ENCODE measurements around the gene UBIAD1.
"Not testable (repeated sequence)": the region's sequence is repeated elsewhere in the genome, so short reads cannot be mapped to it uniquely, and the experiment has no call there.

The UBIAD1 gene

DNA sequence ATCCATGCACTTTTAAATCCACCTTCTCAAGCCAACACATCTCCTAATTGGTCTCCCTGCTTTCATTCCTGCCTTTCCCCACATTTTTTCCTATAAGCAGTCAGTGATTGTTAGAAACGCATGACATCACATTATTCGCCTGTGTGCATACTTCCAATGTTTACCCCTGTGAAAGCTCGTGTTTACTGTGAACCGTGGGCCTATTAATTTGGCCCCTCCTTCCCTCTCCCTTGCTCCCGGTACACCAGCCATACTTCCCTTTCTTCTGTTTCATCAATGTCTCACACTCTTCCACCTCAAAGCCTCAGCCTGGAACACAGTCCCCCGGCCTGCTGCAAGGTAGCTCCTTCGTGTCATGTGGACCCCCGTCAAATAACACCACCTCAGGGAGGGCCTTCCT lies 19.8 kb upstream of the UBIAD1 start:
- no peaks in the 10 kb centered on the region for H3K4me1 ChIP-seq (ENCODE audit: control insufficient read depth, insufficient read depth, low read length)
- peaks cover 78% of the 10 kb centered on the region for H3K36me3 ChIP-seq (ENCODE audit: control insufficient read depth, insufficient read depth, low read length)
- H3K9ac ChIP-seq (ENCODE audit: low read length): no peak overlapping the region
- H3K9me3 ChIP-seq (ENCODE audit: control insufficient read depth, insufficient read depth, low read depth, low read length): no peaks in the 10 kb centered on the region
- H3K4me3 ChIP-seq (ENCODE audit: low read depth, low read length): no peak overlapping the region
- no peak overlapping the region for H3K27ac ChIP-seq (ENCODE audit: low read depth, low read length)
- H3K27me3 ChIP-seq (ENCODE audit: control insufficient read depth, insufficient read depth, low read length): no peaks in the 10 kb centered on the region

DNA sequence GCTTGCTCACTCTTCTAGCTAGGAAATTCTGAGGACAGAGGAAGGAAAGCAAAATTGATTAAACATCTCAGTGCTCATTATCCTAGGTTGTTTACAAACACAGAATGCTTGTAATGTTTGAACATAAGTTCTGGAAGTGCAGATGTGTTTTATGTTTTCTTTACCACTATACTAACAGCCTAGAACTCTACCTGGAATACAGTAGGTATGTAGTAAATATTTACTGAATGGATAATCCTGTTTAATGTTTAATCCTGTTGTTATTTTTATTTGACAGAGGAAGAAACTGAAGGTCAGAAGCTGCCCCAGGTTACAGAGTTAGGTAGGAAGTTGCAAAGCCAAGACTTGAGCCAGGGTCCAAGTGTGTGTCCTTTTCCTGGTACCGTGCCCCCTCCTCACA lies 16.7 kb upstream of the UBIAD1 start:
- H3K27ac ChIP-seq (ENCODE audit: low read depth, low read length): no peak overlapping the region
- no peaks in the 10 kb centered on the region for H3K27me3 ChIP-seq (ENCODE audit: control insufficient read depth, insufficient read depth, low read length)
- no peak overlapping the region for H3K9ac ChIP-seq (ENCODE audit: low read length)
- no peak overlapping the region for H3K4me3 ChIP-seq (ENCODE audit: low read depth, low read length)
- no peaks in the 10 kb centered on the region for H3K4me1 ChIP-seq (ENCODE audit: control insufficient read depth, insufficient read depth, low read length)
- H3K36me3 ChIP-seq (ENCODE audit: control insufficient read depth, insufficient read depth, low read length): peaks cover 82% of the 10 kb centered on the region
- H3K9me3 ChIP-seq (ENCODE audit: control insufficient read depth, insufficient read depth, low read depth, low read length): no peaks in the 10 kb centered on the region

DNA sequence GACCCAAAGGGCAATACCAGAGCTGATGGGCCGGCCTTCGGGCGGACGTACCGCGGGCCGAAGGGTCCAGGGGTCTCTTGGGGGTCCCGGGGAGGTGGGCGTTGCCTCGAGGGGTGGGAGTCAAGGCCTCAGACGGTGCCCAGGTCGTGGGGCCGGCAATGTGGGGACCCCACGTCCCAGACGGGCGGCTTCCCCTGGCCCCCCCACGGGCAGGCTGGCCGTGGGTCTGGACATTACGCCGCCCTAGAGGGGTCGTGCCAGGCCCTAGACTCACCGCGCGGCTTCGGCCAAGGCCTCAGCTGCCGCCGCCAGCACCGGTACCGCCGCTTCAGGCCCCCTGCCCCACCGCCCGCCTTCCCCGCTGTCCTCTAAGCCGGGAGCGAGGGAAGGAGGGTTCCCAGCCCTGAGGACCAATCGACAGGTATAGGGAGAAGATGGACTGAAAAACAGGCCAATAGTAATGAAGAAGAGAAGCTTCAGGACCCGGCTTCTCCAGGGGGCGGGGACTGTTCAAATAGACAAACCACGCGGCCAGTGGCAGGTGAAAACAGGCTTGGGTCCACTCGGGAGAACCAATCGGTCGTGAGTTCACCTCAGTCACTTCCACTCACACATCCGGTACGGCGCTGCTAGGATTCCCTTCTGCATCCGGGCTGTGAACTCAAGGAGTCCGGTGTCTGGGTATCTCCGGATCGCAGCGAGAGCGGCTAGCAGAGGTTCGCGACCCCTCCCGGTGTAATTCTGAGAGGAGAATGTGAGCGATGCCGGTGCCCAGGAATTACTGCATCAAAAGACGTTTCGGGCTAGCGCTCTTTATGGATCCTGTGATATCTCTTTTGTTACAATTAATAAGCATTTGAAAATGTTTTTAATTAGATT lies 10.6 kb upstream of the UBIAD1 start, which contains the start of gene MTOR:
TSS of gene MTOR (minus strand) at position 381 of the 879 bp plus-strand sequence. CDS start 3,142 bp downstream, outside the sequence.
- peak within 1 kb of the TSS; percentile 11; the same call in 1 of the 2 replicates for H3K27ac ChIP-seq (ENCODE audit: low read depth, low read length)
- H3K4me1 ChIP-seq (ENCODE audit: control insufficient read depth, insufficient read depth, low read length): no peaks in the 10 kb centered on the region
- H3K36me3 ChIP-seq (ENCODE audit: control insufficient read depth, insufficient read depth, low read length): peaks cover 25% of the 10 kb centered on the region
- peak within 1 kb of the TSS; percentile 79 for H3K9ac ChIP-seq (ENCODE audit: low read length)
- 0 out of 2 replicates have a peak, but pooled peaks cover 2% of the 10 kb centered on the region for H3K9me3 ChIP-seq (ENCODE audit: control insufficient read depth, insufficient read depth, low read depth, low read length)
- H3K4me3 ChIP-seq (ENCODE audit: low read depth, low read length): peak within 1 kb of the TSS; percentile 73
- H3K27me3 ChIP-seq (ENCODE audit: control insufficient read depth, insufficient read depth, low read length): no peaks in the 10 kb centered on the region

DNA sequence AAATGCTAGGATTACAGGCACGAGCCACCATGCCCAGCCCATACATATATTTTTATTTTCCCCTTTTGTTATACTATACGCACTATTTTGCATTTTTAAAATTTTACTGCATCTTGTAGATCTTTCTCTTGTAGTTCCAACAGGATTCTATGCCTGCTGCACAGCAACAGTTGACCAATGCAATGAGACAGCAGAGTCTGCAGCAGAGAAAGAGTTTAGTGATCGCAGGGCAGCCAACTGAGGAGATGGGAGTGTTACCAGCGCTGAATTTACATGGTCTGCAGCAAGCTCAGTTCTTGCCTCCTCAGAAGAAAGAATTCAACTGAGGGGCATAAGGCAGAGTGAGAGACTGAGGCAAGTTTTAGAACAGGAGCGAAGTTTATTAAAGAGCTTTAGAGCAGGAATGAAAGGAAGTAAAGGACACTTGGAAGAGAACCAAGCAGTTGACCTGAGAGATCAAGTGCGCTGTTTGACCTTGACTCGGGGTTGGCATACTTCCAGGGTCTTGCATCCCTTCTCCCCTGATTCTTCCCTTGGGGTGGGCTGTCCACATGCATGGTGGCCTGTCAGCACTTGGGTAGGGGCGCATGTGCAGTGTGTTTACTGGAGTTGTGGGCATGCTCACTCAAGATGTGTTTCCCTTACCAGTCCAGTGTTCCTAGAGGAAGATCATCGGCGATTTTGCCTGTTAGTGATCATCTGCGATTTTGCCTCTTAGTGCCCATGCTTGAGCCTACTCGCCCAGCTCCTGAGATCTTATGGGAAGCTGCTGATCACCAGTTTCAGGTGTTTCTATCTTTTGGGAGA lies 6.5 kb upstream of the UBIAD1 start:
- H3K9ac ChIP-seq (ENCODE audit: low read length): no peak overlapping the region
- H3K36me3 ChIP-seq (ENCODE audit: control insufficient read depth, insufficient read depth, low read length): no peaks in the 10 kb centered on the region
- H3K4me3 ChIP-seq (ENCODE audit: low read depth, low read length): no peak overlapping the region
- no peak overlapping the region for H3K27ac ChIP-seq (ENCODE audit: low read depth, low read length)
- H3K9me3 ChIP-seq (ENCODE audit: control insufficient read depth, insufficient read depth, low read depth, low read length): 0 out of 2 replicates have a peak, but pooled peaks cover 2% of the 10 kb centered on the region
- no peaks in the 10 kb centered on the region for H3K27me3 ChIP-seq (ENCODE audit: control insufficient read depth, insufficient read depth, low read length)
- no peaks in the 10 kb centered on the region for H3K4me1 ChIP-seq (ENCODE audit: control insufficient read depth, insufficient read depth, low read length)

DNA sequence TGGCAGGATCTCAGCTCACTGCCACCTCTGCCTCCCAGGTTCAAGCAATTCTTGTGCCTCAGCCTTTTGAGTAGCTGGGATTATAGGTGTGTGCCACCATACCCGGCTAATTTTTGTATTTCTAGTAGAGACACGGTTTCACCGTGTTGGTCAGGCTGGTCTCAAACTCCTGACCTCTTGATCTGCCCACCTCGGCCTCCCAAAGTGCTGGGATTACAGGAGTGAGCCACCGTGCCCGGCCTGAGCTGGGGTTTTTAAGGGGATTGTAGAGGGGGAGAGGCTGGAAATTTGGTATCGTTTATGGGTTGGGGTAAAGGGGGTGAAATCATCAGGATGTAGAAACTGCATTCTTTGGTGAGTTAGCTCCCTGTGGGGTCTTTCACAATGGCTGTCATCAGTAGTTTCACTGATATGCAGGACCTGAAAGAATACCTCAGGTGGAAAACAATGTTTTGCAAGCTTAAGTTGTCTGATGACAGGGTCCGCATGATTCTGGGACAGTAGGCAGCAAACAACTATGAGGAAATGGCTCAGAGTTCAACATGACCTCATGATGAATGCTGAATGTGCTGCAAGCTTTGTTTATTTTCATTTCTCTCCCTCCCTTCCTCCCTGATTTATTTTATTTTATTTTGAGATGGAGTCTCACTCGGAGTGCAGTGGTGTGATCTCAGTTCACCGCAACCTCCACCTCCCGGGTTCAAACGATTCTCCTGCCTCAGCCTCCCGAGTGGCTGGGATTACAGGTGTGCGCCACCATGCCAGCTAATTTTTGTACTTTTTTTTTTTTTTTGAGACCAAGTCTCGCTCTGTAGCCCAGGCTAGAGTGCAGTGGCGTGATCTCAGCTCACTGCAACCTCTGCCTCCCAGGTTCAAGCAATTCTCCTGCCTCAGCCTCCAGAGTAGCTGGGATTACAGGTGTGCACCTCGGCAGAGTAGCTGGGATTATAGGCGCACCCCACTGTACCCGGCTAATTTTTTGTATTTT lies 5.4 kb upstream of the UBIAD1 start:
- not testable (repeated sequence) for H3K36me3 ChIP-seq (ENCODE audit: control insufficient read depth, insufficient read depth, low read length); H3K4me3 ChIP-seq (ENCODE audit: low read depth, low read length); H3K9me3 ChIP-seq (ENCODE audit: control insufficient read depth, insufficient read depth, low read depth, low read length); H3K9ac ChIP-seq (ENCODE audit: low read length); H3K27me3 ChIP-seq (ENCODE audit: control insufficient read depth, insufficient read depth, low read length); H3K4me1 ChIP-seq (ENCODE audit: control insufficient read depth, insufficient read depth, low read length); H3K27ac ChIP-seq (ENCODE audit: low read depth, low read length)

- Histone ChIP-seq H3K9ac (ENCODE audit: low read length) (no peak overlapping the region), H3K27ac (ENCODE audit: low read depth, low read length) (no peak overlapping the region), H3K4me3 (ENCODE audit: low read depth, low read length) (peak overlapping the region; percentile 39)
Measured at GRCh38 chr1:11272544-11272831, 510 bp upstream of the UBIAD1 start.

DNA sequence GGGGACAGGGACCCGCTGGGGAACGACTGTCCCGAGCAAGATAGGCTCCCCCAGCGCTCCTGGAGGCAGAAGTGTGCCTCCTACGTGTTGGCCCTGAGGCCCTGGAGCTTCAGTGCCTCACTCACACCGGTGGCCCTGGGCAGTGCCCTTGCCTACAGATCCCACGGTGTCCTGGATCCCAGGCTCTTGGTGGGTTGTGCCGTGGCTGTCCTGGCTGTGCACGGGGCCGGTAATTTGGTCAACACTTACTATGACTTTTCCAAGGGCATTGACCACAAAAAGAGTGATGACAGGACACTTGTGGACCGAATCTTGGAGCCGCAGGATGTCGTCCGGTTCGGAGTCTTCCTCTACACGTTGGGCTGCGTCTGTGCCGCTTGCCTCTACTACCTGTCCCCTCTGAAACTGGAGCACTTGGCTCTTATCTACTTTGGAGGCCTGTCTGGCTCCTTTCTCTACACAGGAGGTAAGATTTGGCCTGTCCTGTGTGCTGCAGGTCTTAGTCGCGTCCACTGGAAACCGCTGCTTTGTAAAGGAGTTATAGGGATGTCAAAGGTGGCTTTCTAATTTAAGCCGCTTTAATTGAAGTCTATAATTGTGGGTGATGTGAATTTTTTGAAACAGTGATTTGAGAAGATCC lies 717 bp downstream of the UBIAD1 start:
- H3K27ac ChIP-seq (ENCODE audit: low read depth, low read length): peak overlapping the region; percentile 90
- H3K27me3 ChIP-seq (ENCODE audit: control insufficient read depth, insufficient read depth, low read length): no peaks in the 10 kb centered on the region
- H3K36me3 ChIP-seq (ENCODE audit: control insufficient read depth, insufficient read depth, low read length): peaks cover 9% of the 10 kb centered on the region; the same call in 1 of the 2 replicates

More at GRCh38 chr1:11272544-11272831, 510 bp upstream of the UBIAD1 start:
- H3K9me3 ChIP-seq (ENCODE audit: control insufficient read depth, insufficient read depth, low read depth, low read length): no peaks in the 10 kb centered on the region
- 0 out of 2 replicates have a peak, but pooled peaks cover 2% of the 10 kb centered on the region for H3K4me1 ChIP-seq (ENCODE audit: control insufficient read depth, insufficient read depth, low read length)
- peaks cover 7% of the 10 kb centered on the region; the same call in 1 of the 2 replicates for H3K36me3 ChIP-seq (ENCODE audit: control insufficient read depth, insufficient read depth, low read length)
- no peaks in the 10 kb centered on the region for H3K27me3 ChIP-seq (ENCODE audit: control insufficient read depth, insufficient read depth, low read length)

GRCh38 chr1:11279152-11279551 lies 6.2 kb downstream of the UBIAD1 start:
- no peaks in the 10 kb centered on the region for H3K9me3 ChIP-seq (ENCODE audit: control insufficient read depth, insufficient read depth, low read depth, low read length)
- H3K4me3 ChIP-seq (ENCODE audit: low read depth, low read length): no peak overlapping the region
- no peaks in the 10 kb centered on the region for H3K4me1 ChIP-seq (ENCODE audit: control insufficient read depth, insufficient read depth, low read length)
- H3K9ac ChIP-seq (ENCODE audit: low read length): no peak overlapping the region
- no peak overlapping the region for H3K27ac ChIP-seq (ENCODE audit: low read depth, low read length)
- H3K36me3 ChIP-seq (ENCODE audit: control insufficient read depth, insufficient read depth, low read length): peaks cover 31% of the 10 kb centered on the region
- H3K27me3 ChIP-seq (ENCODE audit: control insufficient read depth, insufficient read depth, low read length): no peaks in the 10 kb centered on the region

More for the DNA sequence above, 717 bp downstream of the UBIAD1 start:
- Histone ChIP-seq H3K4me3 (ENCODE audit: low read depth, low read length) (peak overlapping the region; percentile 96), H3K4me1 (ENCODE audit: control insufficient read depth, insufficient read depth, low read length) (0 out of 2 replicates have a peak, but pooled peaks cover 2% of the 10 kb centered on the region), H3K9me3 (ENCODE audit: control insufficient read depth, insufficient read depth, low read depth, low read length) (no peaks in the 10 kb centered on the region), H3K9ac (ENCODE audit: low read length) (peak overlapping the region; percentile 94)

GRCh38 chr1:11279630-11280029 lies 6.6 kb downstream of the UBIAD1 start:
- Histone ChIP-seq H3K4me1 (ENCODE audit: control insufficient read depth, insufficient read depth, low read length) (no peaks in the 10 kb centered on the region), H3K9me3 (ENCODE audit: control insufficient read depth, insufficient read depth, low read depth, low read length) (no peaks in the 10 kb centered on the region), H3K27ac (ENCODE audit: low read depth, low read length) (no peak overlapping the region), H3K27me3 (ENCODE audit: control insufficient read depth, insufficient read depth, low read length) (no peaks in the 10 kb centered on the region), H3K4me3 (ENCODE audit: low read depth, low read length) (no peak overlapping the region), H3K36me3 (ENCODE audit: control insufficient read depth, insufficient read depth, low read length) (peaks cover 31% of the 10 kb centered on the region), H3K9ac (ENCODE audit: low read length) (no peak overlapping the region)
